Liver (tissue), 3 donors: ENCODE data around the gene FRMD4B.

ENCODE experiments used
- GABPA ChIP-seq, 2 donors: IDR thresholded peaks in 1 of 2; conservative IDR thresholded peaks in 1 of 2; 2 replicates each; pipeline ENCODE4 v1.6.1; 2016; ENCODE audit warnings: antibody characterized with exemption in 2 of 2, mild to moderate bottlenecking in 1 of 2, moderate library complexity in 1 of 2
- HNF4G ChIP-seq: IDR thresholded peaks from 2 replicates; pipeline ENCODE4 v1.6.1; 2016; ENCODE audit warnings: antibody characterized with exemption
- JUND ChIP-seq, 2 donors: IDR thresholded peaks; 2 replicates each; pipeline ENCODE4 v1.6.1; 2016; ENCODE audit warnings: antibody characterized with exemption in 2 of 2
- REST ChIP-seq: IDR thresholded peaks from 2 replicates; pipeline ENCODE4 v1.6.1; 2016; ENCODE audit warnings: antibody characterized with exemption, mild to moderate bottlenecking
- SP1 ChIP-seq: IDR thresholded peaks from 2 replicates; pipeline ENCODE4 v1.6.1; 2018; ENCODE audit warnings: antibody characterized with exemption, mild to moderate bottlenecking
- TAF1 ChIP-seq: conservative IDR thresholded peaks from 2 replicates; pipeline ENCODE4 v1.6.1; 2016; ENCODE audit warnings: antibody characterized with exemption, mild to moderate bottlenecking
- ZBTB33 ChIP-seq: IDR thresholded peaks from 2 replicates; pipeline ENCODE4 v1.6.1; 2016; ENCODE audit warnings: antibody characterized with exemption
- TF ChIP-seq, protein P1 (sequence below): fragments of 150-350 bp; IDR thresholded peaks from 2 replicates; pipeline ENCODE4 v1.5.1; 2017; ENCODE audit warnings: improper control_type of control experiment, low read depth, low read length; ENCODE audit not compliant: missing input control
- TF ChIP-seq, protein P2 (sequence below): IDR thresholded peaks from 2 replicates; pipeline ENCODE4 v1.6.1; 2016; ENCODE audit warnings: antibody characterized with exemption
- donor health status: healthy.
- donor health status: healthy.

- TF ChIP-seq HNF4G (no peak), ZBTB33 (no peak), TAF1 (no peak), JUND (IDR thresholded peaks at IDR 0.05) (no peak), GABPA (IDR thresholded peaks at IDR 0.05 in 1 of 2, conservative IDR thresholded peaks at IDR 0.05 in 1 of 2) (no peak), REST (no peak), SP1 (no peak)
- TF ChIP-seq, protein P1, sequence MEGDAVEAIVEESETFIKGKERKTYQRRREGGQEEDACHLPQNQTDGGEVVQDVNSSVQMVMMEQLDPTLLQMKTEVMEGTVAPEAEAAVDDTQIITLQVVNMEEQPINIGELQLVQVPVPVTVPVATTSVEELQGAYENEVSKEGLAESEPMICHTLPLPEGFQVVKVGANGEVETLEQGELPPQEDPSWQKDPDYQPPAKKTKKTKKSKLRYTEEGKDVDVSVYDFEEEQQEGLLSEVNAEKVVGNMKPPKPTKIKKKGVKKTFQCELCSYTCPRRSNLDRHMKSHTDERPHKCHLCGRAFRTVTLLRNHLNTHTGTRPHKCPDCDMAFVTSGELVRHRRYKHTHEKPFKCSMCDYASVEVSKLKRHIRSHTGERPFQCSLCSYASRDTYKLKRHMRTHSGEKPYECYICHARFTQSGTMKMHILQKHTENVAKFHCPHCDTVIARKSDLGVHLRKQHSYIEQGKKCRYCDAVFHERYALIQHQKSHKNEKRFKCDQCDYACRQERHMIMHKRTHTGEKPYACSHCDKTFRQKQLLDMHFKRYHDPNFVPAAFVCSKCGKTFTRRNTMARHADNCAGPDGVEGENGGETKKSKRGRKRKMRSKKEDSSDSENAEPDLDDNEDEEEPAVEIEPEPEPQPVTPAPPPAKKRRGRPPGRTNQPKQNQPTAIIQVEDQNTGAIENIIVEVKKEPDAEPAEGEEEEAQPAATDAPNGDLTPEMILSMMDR = no peak
- TF ChIP-seq, protein P2, sequence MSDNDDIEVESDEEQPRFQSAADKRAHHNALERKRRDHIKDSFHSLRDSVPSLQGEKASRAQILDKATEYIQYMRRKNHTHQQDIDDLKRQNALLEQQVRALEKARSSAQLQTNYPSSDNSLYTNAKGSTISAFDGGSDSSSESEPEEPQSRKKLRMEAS = no peak
Measured at GRCh38 chr3:69423463-69424155, 37.7 kb upstream of the FRMD4B start.
